Measurements from ENCODE around the gene KAZN.

The KAZN gene

GRCh38 chr1:14878124-14878523 lies 279.6 kb downstream of the KAZN start:
- H3K79me2 ChIP-seq (ENCODE audit: insufficient read depth, low read length), result no peaks in the 10 kb centered on the region
- H3K9me2 ChIP-seq (ENCODE audit: low read depth, low read length), result no peaks in the 10 kb centered on the region
- no peak overlapping the region for H2AFZ ChIP-seq (ENCODE audit: low read length)
- H3K9ac ChIP-seq (ENCODE audit: low read length), result no peak overlapping the region
- no peak overlapping the region for H3K4me2 ChIP-seq (ENCODE audit: low read length)
- H3F3A ChIP-seq (ENCODE audit: insufficient read depth, low read length), result no peaks in the 10 kb centered on the region
- peaks cover 14% of the 10 kb centered on the region for H3K4me1 ChIP-seq (ENCODE audit: insufficient read depth, low read length, severe bottlenecking)
- H3K27me3 ChIP-seq (ENCODE audit: insufficient read depth, low read length), result no peaks in the 10 kb centered on the region
- H4K20me1 ChIP-seq (ENCODE audit: insufficient read depth, low read length), result no peaks in the 10 kb centered on the region
- H3K9me3 ChIP-seq (ENCODE audit: low read length), result no peaks in the 10 kb centered on the region
- no peak for TF ChIP-seq CTCF (IDR thresholded peaks at IDR 0.05; ENCODE audit: low read length)
- no peak for TF ChIP-seq EZH2 (IDR thresholded peaks at IDR 0.05; ENCODE audit: borderline replicate concordance, low read length)
- no peak overlapping the region for H3K4me3 ChIP-seq (ENCODE audit: low read depth, low read length, poor library complexity, severe bottlenecking)
- H3K36me3 ChIP-seq (ENCODE audit: insufficient read depth, low read length), result no peaks in the 10 kb centered on the region; the same call in 1 of the 2 replicates
- H3K27ac ChIP-seq (ENCODE audit: low read depth, low read length, poor library complexity, severe bottlenecking), result no peak overlapping the region

DNA sequence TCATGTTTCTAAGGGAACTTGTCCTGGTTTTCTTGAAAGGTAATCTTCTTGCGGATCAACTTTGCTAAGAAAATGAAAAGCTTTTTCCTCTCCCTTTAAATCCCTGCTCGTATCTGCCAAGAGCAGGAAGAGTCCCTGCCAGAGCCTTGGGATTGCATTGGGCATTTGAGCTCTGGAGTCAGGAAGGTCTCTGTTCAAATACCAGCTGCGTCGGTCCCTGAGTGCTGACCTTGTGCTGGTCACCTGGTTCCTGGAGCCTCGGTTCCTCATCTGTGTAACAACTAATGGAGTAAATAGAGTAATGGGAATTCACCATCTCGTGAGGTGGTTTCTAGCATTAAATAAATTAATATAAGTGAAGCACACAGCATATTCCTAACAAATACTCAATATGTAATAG lies 280.5 kb downstream of the KAZN start:
- Histone ChIP-seq H2AFZ (ENCODE audit: low read length) (no peak overlapping the region), H3K79me2 (ENCODE audit: insufficient read depth, low read length) (no peaks in the 10 kb centered on the region), H3K9me2 (ENCODE audit: low read depth, low read length) (no peaks in the 10 kb centered on the region), H3K4me1 (ENCODE audit: insufficient read depth, low read length, severe bottlenecking) (peaks cover 14% of the 10 kb centered on the region), H4K20me1 (ENCODE audit: insufficient read depth, low read length) (no peaks in the 10 kb centered on the region), H3K27ac (ENCODE audit: low read depth, low read length, poor library complexity, severe bottlenecking) (no peak overlapping the region), H3F3A (ENCODE audit: insufficient read depth, low read length) (no peaks in the 10 kb centered on the region), H3K27me3 (ENCODE audit: insufficient read depth, low read length) (no peaks in the 10 kb centered on the region), H3K4me3 (ENCODE audit: low read depth, low read length, poor library complexity, severe bottlenecking) (no peak overlapping the region), H3K9me3 (ENCODE audit: low read length) (no peaks in the 10 kb centered on the region), H3K9ac (ENCODE audit: low read length) (no peak overlapping the region), H3K4me2 (ENCODE audit: low read length) (no peak overlapping the region), H3K36me3 (ENCODE audit: insufficient read depth, low read length) (no peaks in the 10 kb centered on the region; the same call in 1 of the 2 replicates)
- TF ChIP-seq EZH2 (IDR thresholded peaks at IDR 0.05; ENCODE audit: borderline replicate concordance, low read length) (no peak), CTCF (IDR thresholded peaks at IDR 0.05; ENCODE audit: low read length) (no peak)

DNA sequence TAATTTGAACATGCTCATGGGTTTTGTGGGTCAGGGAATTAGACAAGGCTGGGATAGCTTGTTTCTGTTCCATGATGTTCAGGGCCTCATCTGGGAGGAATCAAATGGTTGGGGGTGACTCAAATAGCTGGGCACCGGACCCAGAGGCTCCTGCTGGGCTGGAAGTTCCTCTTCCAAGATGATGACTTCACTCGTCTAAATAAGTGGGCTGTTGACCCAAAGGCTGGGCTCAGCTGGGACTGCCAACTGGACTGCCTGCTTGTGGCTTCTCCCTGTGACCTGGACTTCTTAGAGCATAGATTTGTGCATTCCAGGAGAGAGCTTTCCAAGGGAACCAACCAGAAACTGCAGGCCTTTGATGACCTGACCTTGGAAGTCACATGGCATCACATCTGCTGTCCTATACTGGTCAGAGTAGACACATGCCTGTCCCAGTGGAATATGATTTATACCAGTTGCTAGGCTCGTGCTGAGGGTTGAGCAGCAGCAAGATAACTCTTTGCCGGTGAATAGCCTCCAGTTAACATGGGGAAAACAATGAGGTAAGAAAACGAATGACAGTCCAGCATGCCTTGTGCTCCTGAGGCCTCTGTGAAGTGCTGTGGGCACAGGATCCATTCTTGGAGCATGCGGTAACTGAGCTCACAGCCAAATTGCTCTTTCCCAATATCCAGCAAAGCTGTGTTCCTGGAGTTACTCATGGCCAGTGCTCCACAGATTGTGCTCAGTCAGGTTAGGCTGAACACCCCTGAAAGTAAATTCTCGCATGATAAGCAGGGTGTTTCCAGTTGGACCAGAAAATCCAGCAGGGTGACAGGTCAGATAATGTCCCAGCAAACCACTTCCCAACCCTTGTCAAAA lies 282.2 kb downstream of the KAZN start:
- no peaks in the 10 kb centered on the region for H3K9me2 ChIP-seq (ENCODE audit: low read depth, low read length)
- H3K27me3 ChIP-seq (ENCODE audit: insufficient read depth, low read length), result no peaks in the 10 kb centered on the region
- no peak overlapping the region for H3K4me2 ChIP-seq (ENCODE audit: low read length)
- no peaks in the 10 kb centered on the region for H3F3A ChIP-seq (ENCODE audit: insufficient read depth, low read length)
- H3K36me3 ChIP-seq (ENCODE audit: insufficient read depth, low read length), result no peaks in the 10 kb centered on the region; the same call in 1 of the 2 replicates
- no peaks in the 10 kb centered on the region for H3K9me3 ChIP-seq (ENCODE audit: low read length)
- TF ChIP-seq EZH2 (IDR thresholded peaks at IDR 0.05; ENCODE audit: borderline replicate concordance, low read length) (no peak), CTCF (IDR thresholded peaks at IDR 0.05; ENCODE audit: low read length) (no peak)
- no peak overlapping the region for H3K4me3 ChIP-seq (ENCODE audit: low read depth, low read length, poor library complexity, severe bottlenecking)
- H4K20me1 ChIP-seq (ENCODE audit: insufficient read depth, low read length), result no peaks in the 10 kb centered on the region
- H3K79me2 ChIP-seq (ENCODE audit: insufficient read depth, low read length), result no peaks in the 10 kb centered on the region
- no peak overlapping the region for H2AFZ ChIP-seq (ENCODE audit: low read length)
- no peak overlapping the region for H3K9ac ChIP-seq (ENCODE audit: low read length)
- peaks cover 14% of the 10 kb centered on the region for H3K4me1 ChIP-seq (ENCODE audit: insufficient read depth, low read length, severe bottlenecking)
- H3K27ac ChIP-seq (ENCODE audit: low read depth, low read length, poor library complexity, severe bottlenecking), result no peak overlapping the region
